Measurements from ENCODE around the gene DHX8. TPM values are rescaled to one million over a fixed set of nuclear protein-coding genes. Genes with fewer than 3 reads are reported as not detected.

Gene DHX8
- total RNA-seq, 1 experiment from 2014 or later, result 53.5 TPM

- no peak overlapping the region for H3K9ac ChIP-seq (ENCODE audit: low read length)
- DNase-seq (ENCODE audit: low read depth, low spot score), result no peak
- H3K9me2 ChIP-seq (ENCODE audit: insufficient read depth), result no peaks in the 10 kb centered on the region
- H3K27ac ChIP-seq (ENCODE audit: low read depth, low read length), result no peak overlapping the region; the same call in 1 of the 2 replicates
- H2AFZ ChIP-seq (ENCODE audit: low read depth, low read length, poor library complexity, severe bottlenecking), result no peak overlapping the region
- no peaks in the 10 kb centered on the region for H3K79me2 ChIP-seq (ENCODE audit: insufficient read depth, low read length)
- peaks cover 19 to 32% of the 10 kb centered on the region in 2 experiments for H3K4me1 ChIP-seq (ENCODE audit: control insufficient read depth in 1 of 2, insufficient read depth in 2 of 2, low read length in 2 of 2)
- ATAC-seq, result no peak
- H3K36me3 ChIP-seq (ENCODE audit: control insufficient read depth in 1 of 2, insufficient read depth in 2 of 2, low read length in 2 of 2), result peaks cover 14 to 16% of the 10 kb centered on the region in 2 experiments; a peak in 3 of 4 replicates
- H3K4me3 ChIP-seq (replicated peaks in 1 of 2; ENCODE audit: low read depth in 1 of 2, low read length in 2 of 2), result no peak overlapping the region
- intact Hi-C loops (cut with micrococcal nuclease), result no loop called here
- no peaks in the 10 kb centered on the region for H4K20me1 ChIP-seq (ENCODE audit: insufficient read depth)
- RAD21 ChIA-PET (ENCODE audit: low non-redundant PET in 1 of 2, low total read pairs in 2 of 2, uncharacterized antibody in 2 of 2, unreplicated experiment in 2 of 2), result no interaction called here
- no peak overlapping the region for H3K4me2 ChIP-seq (ENCODE audit: low read length)
- no peaks in the 10 kb centered on the region for H3K9me3 ChIP-seq (ENCODE audit: control insufficient read depth in 1 of 2, insufficient read depth in 1 of 2, low read depth in 1 of 2, low read length in 2 of 2)
- BruUV-seq (replicated peaks), result no TSS peak
- TF ChIP-seq ZFX (IDR thresholded peaks at IDR 0.05) (no peak), JUND (IDR thresholded peaks at IDR 0.05) (no peak), EZH2phosphoT487 (IDR thresholded peaks at IDR 0.05; ENCODE audit: borderline replicate concordance) (no peak), RAD21 (IDR thresholded peaks at IDR 0.05; ENCODE audit: low read depth) (no peak), SIN3A (IDR thresholded peaks at IDR 0.05; ENCODE audit: low read depth) (no peak), EZH2 (IDR thresholded peaks at IDR 0.05) (no peak), POLR2AphosphoS5 (IDR thresholded peaks at IDR 0.05; ENCODE audit: low read depth, low read length) (no peak), SRF (IDR thresholded peaks at IDR 0.05; ENCODE audit: low read depth) (no peak), FOSL1 (IDR thresholded peaks at IDR 0.05; ENCODE audit: low read depth) (no peak), ELF1 (IDR thresholded peaks at IDR 0.05; ENCODE audit: borderline replicate concordance, low read depth) (no peak), ATF3 (IDR thresholded peaks at IDR 0.05) (no peak), MAX (IDR thresholded peaks at IDR 0.05) (no peak)
- POLR2A ChIA-PET, result interaction anchor here (1.0 kb wide), 1 partner anchor 14 kb away, joined by 3 read pairs; no protein-coding TSS in a partner anchor
- H3K27me3 ChIP-seq (ENCODE audit: insufficient read depth, low read length), result no peaks in the 10 kb centered on the region
- CTCF ChIA-PET, result no interaction called here
Observed at GRCh38 chr17:43528988-43529814, 45.4 kb downstream of the DHX8 start.

Data from HCT116 (cell line).